Stimulated activated CD8-positive, alpha-beta memory T cell treated with anti-CD3 and anti-CD28 coated beads, Interleukin-7, amount 100 ng/mL, for 48 hours (primary cell): ENCODE measurements around the gene WDR33.

Experiments used
- DNase-seq, 2 donors: peaks; one replicate each; pipeline ENCODE4 v3.0.0-alpha.2; 2020; ENCODE audit warnings: low read depth in 1 of 2; ENCODE audit errors: extremely low read depth in 1 of 2

The WDR33 gene

DNA sequence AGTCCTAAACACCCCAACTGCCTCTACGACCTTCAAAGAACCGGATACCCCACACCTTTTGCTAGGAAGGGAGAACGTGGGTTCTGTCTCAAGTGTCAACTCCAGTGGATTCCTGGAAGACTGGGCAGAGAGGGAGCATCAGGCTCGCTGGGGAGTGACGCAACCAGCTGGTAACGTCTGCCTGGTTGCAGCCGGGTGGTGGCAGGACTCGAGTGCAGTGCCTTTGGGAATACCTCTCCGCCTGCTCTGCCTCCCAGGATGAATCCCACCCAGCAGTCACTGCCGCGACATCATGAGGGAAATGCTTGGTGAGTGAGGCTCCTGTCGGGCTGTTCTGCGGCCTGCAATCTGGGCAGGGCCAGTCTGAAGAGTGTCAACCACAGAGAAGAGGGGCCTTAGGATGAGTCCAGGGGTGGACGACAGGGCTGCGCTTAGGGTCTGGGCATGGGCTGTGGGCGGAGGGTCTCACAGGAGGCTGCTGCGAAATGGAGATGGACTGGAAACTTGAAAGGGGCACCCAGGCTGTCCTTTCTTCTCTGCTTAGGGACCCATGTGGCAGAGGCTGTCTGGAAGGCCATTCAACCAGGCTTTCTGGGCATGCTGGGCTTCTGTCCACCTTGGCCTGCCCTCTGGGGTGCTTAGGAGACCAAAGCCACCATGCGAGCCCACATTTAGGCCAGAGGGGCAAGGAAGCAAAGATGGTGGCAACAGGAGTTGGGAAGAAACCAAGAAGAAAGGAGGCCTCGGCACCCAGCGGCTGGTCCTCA, 152.1 kb downstream of the WDR33 start:
- DNase-seq = no peak

DNA sequence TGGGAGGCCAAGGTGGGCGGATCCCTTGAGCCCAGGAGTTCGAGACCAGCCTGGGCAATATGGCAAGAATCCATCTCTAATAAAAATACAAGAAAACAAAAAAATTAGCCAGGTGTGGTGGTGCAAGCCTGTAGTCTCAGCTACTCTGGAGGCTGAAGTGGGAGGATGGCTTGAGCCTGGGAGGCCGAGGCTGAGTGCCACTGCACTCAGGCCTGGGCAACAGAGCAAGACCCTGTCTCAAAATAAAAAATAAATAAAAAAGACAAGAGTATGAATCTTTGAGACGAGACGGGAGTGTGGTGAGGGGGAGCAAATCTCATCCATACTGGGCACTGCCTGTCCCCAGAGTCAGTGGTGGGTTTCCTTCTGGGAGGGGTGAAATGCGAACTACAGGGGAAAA, 152.8 kb downstream of the WDR33 start:
- no peak for DNase-seq

DNA sequence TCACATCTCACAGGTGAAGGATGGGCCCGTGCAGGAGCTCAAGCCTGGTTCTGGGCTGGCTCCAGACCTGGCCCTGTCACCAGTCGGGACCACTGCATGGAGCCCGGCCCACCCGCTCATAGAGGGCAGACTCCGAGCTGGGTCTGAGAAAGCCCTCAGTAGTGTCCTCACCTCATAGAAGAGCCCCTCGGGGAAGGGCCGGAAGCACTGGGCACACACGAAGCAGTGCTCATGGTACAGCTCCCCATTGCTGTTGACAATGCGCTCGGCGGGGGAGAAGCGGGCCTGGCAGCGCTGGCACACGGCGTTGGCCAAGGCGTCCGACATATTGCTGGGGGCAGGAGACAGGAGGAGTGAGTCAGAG, 153.8 kb downstream of the WDR33 start:
- DNase-seq = no peak

DNA sequence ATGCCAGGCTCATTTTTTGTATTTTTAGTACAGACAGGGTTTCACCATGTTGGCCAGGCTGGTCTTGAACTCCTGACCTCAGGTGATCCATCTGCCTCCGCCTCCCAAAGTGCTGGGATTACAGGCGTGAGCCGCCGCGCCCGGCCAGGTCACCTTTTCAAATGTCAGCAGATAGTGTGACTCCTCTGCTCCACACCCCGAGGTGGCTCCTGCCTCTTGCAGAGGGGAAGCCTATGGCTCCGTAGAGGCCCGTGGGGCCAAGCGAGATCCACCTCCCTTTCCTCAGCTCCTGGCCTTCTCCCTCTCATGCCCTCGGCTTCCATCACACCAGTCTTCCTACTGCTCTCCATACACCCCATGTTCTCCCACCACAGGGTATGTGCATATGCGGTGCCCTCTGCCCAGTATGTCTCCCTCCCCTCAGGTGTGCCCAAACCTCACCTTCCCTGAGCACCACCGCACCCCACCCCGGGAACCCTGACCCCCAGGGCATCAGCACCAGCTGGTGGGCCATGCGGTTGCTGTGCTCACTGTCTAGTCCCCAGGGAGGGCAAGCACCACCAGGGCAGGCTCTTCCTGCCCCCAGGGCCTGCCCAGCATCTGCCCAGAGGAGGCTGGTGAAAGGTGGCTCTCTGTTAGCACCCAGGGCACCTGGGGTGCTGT, 154.3 kb downstream of the WDR33 start:
- DNase-seq = no peak

DNA sequence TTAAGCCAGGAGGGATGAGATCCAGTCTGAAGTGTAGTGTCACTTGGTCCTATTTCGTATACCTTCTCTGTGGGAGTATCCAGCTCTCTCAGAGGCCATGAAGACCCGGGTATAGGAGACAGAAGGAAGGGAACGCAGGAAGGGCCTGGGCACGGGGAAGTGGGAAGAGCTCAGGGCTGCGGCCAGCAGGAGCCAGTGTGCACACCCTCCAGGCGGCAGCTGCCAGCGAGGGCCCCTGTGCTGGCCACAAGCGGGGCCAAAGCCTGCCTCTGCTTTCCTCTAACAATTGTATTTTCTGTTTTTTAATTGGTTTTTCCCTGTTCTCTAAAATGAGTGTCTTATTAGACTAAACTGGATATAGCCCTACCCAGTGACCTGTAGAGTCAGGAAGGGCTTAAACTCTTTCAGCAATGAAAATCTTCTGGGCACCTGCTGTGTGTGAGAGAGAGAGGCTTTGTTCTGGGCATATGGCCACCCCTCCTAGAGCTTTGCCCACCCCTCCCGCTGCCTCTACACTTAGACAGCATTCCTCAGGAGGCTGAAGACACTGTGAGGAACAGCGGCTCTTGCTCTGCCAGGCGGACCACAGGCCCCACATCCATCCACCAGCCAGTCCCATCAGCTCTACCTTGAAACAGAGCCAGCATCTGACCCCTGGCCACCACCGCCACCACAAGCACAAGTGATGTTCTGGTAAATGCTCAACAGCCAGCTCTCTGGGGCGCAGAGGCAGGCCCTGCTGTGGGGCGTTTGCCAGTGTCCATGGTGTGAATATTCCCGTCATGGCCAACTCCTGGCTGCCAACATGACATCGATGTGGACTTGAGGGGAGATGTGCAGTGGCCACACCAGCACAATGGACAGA, 155.5 kb downstream of the WDR33 start:
- DNase-seq = no peak

DNA sequence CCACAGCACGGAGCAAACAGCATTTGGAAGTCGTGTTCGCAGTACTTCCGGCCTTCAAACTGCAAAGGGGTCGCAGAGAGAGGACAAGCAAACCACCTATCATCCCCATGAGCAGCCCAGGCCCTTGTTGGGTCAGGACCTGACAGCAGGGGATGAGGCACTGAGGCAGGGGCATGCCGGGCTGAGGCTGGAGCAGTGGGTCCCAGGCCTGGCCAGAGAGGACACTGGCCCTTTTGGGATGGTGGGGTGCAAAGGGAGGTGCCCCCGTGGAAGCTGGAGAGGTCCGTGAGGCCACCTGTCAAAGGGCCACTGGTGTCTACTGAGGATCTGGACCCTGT, 156.2 kb downstream of the WDR33 start:
- DNase-seq = no peak

DNA sequence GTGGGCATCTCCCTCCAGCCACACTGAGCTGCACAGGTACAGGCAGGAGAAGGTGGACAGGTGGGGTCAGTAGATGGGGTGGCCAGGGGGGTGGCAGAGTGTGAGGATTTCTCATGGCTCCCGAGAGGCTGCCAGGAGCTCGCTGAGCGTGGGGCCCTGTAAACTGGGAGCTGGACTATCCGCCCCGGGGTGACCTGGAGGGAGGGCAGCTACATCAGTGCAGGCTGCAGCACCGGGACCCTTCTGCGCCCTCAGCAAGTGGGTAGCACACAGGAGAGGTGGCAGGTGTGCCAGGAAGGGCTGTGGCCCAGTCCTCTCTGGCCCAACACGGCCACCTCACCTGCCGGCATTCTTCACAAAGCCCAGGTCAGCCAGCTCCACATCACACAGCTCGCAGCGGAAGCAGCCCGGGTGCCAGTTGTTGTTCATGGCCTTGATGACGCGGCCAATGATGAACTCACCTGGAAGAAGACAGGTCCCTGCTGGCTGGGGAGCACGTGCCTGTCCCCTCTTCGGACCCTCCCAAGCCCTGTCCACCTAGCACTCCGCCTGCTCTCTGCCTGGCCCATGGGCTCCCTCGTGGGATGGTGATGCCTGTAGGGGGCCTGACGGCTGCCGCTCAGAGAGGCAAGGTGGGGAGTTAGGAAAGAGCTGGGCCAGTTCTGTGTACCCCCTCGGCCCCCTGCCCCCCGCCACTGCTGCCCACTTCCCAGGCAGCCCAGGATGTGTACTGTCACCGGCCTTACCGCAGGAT, 156.7 kb downstream of the WDR33 start:
- DNase-seq = no peak

DNA sequence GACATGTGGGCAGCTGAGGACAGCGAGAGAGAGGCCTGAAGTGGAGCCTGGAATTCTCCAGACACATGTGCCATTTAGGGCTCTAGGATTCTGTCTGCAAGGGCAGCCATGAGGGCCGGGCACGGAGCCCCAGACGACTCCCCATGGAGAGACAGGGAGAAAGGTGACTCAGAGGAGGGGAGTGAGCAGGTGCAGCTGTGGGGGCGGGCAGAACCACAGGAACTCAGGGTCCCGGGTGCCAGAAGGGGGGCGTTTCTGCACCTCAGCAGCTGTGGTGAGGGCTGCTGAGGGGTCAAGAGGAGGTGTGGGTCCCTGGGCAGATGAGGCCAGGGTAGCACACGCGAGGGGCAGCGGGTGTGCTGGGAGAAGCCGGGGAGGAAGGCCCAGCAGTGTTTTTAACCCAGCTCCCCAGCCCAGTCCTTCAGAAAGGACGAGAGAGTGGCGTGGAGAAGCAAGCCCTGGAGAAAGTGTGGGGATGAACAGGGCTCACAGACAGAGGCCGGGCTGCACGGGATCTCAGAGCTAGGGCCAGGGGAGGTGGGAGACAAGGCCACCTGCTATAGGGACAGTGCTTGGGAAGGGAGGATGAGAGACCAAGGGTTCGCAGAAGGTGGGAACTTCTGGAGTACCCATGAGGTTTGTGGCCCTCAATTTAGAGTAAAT, 157.4 kb downstream of the WDR33 start:
- no peak for DNase-seq

DNA sequence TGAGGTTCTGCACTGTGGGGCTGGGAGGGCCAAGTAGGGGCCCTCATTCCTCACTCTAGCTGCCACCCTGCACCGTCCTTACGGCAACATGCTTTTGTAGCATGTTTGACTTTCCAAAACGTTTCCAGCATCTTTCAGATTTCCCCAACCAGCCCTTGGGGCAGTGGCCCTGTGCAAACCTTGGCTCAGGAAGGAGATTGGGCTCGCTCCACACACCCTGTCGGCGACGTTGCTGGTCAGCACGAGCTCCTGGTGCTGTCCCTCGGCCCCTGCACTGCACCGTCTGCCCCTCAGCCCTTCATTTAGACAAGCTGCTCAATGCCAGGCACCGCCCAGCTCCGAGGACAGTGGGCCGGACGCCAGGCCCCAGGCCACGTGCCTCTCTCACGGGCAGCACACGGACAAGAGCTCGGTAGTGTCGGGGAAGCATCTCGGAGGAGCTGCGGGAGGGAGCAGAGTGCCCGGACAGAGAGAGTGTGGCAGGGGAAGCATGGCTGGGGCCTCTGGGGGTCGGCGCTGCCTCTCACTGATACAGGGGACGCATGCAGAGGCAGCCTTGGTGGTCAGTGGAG, 158.1 kb downstream of the WDR33 start:
- DNase-seq = no peak

DNA sequence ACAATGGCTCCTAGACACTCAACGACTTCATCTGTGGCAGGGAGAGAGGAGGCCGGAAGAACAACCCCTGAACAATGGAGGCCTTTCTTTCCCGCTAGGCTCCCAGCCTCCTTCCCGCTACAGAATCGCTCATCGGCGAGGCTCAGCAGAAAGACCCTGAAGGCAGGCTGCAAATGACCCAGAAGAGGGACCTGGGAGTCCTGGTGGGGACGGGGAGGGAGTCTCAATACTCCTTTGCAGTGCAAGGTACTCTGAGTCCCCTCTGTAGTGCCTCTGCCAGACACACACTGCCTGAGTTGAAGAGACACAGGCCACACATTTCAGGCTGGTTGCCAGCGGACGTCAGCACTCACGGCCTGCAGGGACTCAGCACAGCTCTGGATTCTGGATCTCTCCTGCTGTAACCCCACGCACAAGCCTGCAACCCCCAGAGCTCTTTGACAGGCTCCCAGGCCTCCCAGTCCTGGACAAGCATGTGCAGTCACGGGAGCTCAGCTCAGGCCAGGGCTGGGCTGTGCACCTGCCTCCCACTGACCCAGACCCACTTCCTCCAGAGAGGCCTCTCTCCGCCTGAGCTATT, 158.9 kb downstream of the WDR33 start:
- no peak for DNase-seq

DNA sequence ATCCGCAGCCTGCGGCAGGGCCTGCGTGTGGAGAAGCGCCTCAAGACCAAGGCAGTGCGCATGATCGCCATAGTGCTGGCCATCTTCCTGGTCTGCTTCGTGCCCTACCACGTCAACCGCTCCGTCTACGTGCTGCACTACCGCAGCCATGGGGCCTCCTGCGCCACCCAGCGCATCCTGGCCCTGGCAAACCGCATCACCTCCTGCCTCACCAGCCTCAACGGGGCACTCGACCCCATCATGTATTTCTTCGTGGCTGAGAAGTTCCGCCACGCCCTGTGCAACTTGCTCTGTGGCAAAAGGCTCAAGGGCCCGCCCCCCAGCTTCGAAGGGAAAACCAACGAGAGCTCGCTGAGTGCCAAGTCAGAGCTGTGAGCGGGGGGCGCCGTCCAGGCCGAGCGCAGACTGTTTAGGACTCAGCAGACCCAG, 159.6 kb downstream of the WDR33 start:
- no peak for DNase-seq
